HT1080 (cell line): Measurements from ENCODE around the gene CHD6. TPM values are rescaled to one million over a fixed set of nuclear protein-coding genes. Genes with fewer than 3 reads are reported as not detected.
"Not testable (repeated sequence)": the region's sequence is repeated elsewhere in the genome, so short reads cannot be mapped to it uniquely, and the experiment has no call there.

ENCODE experiments used
- DNase-seq: peaks from one replicate; pipeline ENCODE4 v3.0.0-alpha.2; 2015; ENCODE audit warnings: low read depth
- total RNA-seq: library from RNA; depleted of rRNA; stranded (reverse); fragments of >200 nt; shearing (Covaris generic); gene quantifications from 2 replicates; pipeline ENCODE4 v1.2.3, GENCODE V29; 2014

Gene CHD6
- total RNA-seq, 1 experiment from 2014 or later, result 8.6 TPM

GRCh38 chr20:41540918-41541317 lies 77.3 kb downstream of the CHD6 start:
- DNase-seq, result no peak

- no peak for DNase-seq
These were observed 77.7 kb downstream of the CHD6 start for GRCh38 chr20:41540459-41540858.

GRCh38 chr20:41538810-41539596 lies 79.2 kb downstream of the CHD6 start:
- no peak for DNase-seq

GRCh38 chr20:41537865-41538264 lies 80.3 kb downstream of the CHD6 start:
- DNase-seq, result no peak

GRCh38 chr20:41535551-41535950 lies 82.6 kb downstream of the CHD6 start:
- DNase-seq, result not testable (repeated sequence)

- no peak for DNase-seq
These were observed 83.3 kb downstream of the CHD6 start for GRCh38 chr20:41534842-41535241.

- no peak for DNase-seq
These were observed 84.0 kb downstream of the CHD6 start for GRCh38 chr20:41534170-41534569.

- no peak for DNase-seq
These were observed 84.5 kb downstream of the CHD6 start for GRCh38 chr20:41533537-41534136.

- no peak for DNase-seq
These were observed 85.2 kb downstream of the CHD6 start for GRCh38 chr20:41532935-41533334.

- no peak for DNase-seq
These were observed 86.5 kb downstream of the CHD6 start for GRCh38 chr20:41531518-41532275.

GRCh38 chr20:41530923-41531322 lies 87.3 kb downstream of the CHD6 start:
- no peak for DNase-seq

- DNase-seq, result no peak
These were observed 91.8 kb downstream of the CHD6 start for GRCh38 chr20:41526327-41526726.

GRCh38 chr20:41524980-41525613 lies 93.1 kb downstream of the CHD6 start:
- no peak for DNase-seq

GRCh38 chr20:41523857-41524256 lies 94.3 kb downstream of the CHD6 start:
- DNase-seq, result no peak

- DNase-seq, result no peak
These were observed 104.3 kb downstream of the CHD6 start for GRCh38 chr20:41513829-41514228.

- no peak for DNase-seq
These were observed 105.6 kb downstream of the CHD6 start for GRCh38 chr20:41512624-41513023.

GRCh38 chr20:41510847-41511450 lies 107.2 kb downstream of the CHD6 start:
- DNase-seq, result no peak

GRCh38 chr20:41510224-41510623 lies 108.0 kb downstream of the CHD6 start:
- DNase-seq, result no peak

- no peak for DNase-seq
These were observed 108.6 kb downstream of the CHD6 start for GRCh38 chr20:41509316-41510200.

GRCh38 chr20:41508335-41508734 lies 109.8 kb downstream of the CHD6 start:
- no peak for DNase-seq
